NCI-H1436 (cell line): ENCODE measurements around the gene FHAD1.

ENCODE experiments used
- DNase-seq: peaks from one replicate; lab custom pipeline; 2025; lab: John Stamatoyannopoulos, UW

FHAD1 gene

DNA sequence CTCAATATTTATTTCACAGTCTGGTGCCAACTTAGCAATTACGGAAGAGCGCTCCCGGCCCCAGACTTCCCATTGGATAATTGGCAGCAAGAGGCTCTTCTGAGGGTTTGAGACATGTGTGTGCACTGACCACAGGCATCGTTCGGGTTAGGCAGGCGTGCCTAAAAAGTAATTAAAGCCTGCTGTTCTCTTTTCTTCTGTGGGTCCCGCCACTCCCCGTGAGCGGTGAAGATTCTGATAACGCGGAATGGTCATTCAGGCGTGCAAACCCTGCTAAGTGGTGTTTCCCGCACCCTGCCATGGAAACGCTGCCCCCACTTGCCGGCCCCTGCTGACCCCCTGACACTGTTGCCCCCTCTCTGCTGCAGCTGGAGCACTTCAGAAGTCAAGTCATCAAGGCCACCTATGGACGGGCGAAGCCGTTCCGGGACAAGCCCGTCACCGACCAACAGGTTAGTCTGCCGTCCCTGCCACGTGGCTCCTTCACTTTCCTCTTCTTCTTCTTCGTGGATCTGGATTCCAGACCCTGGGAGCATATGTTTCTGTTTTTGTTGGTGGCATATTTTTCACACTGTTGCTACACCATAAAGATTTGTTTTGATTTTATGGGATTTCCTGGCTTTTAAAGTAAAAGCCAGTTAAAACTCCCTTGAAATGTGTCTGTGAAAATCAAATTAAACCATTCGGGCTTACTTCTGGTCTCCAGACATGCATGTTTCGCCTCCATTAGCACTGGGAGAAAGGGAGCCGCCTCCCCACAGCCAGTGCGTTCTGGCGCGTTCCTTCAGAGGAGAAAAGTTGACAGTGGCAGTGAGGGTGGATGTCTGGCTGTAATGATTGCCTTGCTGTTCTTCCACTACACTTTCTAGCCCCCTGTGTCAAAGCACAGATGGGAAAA lies 79.9 kb downstream of the FHAD1 start:
- no peak for DNase-seq

DNA sequence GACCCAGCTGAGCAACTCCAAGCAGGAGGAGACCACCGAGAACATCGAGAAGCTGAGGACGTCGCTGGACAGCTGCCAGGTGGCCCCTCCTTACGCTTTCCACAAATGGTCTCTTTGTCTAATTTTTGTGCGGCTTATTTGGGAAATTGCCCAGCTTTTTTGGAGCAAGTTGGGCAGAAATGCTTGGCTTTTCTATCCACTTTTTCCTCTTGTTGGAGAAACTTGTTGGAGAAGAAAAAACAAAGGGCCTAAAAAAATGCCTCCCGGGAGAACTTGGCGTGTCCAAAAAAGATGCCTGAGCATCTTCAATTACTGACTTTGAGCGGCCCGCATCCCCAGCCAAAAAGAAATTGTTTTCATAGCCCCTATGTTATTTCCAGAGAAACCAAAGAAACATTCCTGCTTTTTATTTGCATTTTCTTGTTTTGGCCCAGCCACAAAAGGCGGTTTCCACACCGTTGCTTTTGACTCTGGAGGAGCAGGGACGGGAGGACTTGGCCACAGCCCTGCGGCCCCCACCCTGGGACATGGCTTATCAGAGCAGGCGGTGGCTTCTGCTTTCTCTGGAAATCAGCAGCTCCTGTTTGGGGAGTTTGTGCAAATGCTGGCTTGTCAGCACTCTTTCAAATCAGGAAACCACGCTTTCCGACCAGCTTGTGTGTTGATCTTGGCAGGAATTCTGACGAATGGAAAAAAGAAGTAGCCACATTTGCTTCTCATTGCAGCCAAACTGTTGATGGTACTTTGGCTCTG lies 81.5 kb downstream of the FHAD1 start:
- DNase-seq = no peak

DNA sequence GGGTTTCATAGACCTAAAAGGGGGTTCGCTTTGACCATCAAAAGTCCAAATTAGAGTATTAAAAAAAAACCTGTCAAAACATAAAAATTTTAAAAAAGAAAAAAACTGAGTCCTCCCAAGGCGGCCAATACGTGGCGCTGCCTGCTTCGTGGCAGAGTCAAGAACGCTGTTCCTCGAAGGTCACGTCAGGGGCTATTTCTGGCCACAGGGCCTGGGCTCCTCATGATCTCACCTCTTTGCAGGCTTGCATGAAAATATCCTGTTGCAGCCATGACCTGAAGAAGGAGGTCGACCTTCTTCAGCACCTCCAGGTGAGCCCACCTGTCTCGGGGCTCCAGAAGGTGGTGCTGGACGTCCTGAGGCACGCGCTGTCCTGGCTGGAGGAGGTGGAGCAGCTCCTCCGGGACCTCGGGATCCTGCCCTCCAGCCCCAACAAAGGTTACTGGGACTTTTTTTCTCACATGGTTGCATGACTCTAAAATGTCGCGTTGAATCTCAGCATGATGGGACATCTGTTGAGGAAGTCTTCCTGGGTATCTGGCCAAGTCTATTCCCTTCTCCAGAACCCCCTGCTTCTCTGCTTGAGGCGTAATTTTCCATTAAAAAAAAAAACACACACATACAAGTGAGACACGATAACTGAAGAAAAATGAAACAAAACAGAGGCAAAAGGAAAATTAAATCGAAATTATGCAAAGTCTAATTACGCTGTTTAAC lies 82.2 kb downstream of the FHAD1 start:
- DNase-seq = no peak

DNA sequence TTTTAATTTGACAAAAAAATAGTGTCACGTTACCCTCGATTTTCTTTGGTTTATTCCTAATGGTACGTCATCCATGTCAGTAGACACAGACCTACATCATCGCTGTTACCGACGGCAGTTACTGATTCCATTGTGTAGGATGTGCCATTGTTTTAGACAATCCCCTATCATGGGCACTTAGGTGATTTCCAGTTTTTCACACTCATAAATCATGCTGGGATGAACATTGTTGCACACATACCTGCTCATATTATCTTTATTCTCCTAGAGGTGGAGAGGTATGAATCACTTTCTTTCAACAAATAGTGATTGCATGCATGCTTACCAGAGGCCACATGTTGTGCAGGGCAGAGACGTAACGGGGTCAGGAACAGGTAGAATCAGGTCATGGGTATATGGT lies 83.0 kb downstream of the FHAD1 start:
- DNase-seq = no peak

DNA sequence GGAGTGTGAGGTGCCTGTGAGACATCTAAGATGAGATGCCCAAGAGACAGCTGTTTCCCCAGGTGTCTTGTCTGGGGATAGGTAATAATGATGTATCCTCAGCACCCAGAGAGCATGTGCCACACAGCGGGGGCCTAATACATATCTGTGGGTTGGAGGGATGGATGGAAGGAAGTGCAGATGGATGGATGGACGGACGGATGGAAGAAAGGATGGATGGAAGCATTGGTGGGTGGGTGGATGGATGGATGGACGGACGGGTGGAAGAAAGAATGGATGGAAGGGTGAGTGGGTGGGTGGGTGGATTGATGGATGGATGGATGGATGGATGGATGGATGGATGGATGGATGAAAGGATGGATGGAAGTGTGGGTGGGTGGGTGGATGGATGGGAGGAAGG lies 84.2 kb downstream of the FHAD1 start:
- DNase-seq = no peak

DNA sequence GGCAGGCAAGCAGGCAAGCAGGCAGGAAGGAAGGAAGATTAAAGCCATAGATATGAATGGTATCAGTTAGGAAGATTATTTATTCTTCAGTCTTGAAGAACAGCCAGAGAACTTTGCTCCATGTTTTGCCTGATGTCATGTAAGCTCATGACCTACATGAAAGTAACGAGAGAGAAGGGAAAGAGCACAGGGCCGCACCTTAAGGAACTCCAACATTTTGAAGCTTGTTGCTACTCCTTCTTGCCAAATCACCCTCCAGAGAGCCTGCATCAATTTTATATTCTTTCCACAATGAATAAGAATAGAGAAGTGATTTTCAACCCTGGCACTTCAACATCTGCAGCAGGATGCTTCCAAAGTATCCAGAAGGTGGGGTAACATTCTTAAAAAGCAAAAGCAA lies 84.7 kb downstream of the FHAD1 start:
- no peak for DNase-seq

DNA sequence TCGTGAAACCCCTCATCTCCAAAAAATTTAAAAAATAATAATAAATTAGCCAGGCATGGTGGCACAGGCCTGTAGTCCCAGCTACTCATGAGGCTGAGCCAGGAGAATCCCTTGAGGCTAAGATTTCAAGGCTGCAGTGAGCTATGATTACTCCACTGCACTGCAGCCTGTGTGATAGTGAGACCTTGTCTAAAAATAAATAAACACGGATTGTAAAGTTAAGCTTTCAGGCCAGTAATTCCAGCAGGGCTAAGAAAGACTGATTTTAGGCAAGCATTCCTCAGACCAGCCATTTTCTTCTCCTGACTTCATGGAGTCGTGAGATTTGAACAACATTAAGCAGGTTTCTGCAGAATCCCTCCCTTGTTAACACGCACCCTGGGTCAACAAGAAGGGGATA lies 85.5 kb downstream of the FHAD1 start:
- no peak for DNase-seq

DNA sequence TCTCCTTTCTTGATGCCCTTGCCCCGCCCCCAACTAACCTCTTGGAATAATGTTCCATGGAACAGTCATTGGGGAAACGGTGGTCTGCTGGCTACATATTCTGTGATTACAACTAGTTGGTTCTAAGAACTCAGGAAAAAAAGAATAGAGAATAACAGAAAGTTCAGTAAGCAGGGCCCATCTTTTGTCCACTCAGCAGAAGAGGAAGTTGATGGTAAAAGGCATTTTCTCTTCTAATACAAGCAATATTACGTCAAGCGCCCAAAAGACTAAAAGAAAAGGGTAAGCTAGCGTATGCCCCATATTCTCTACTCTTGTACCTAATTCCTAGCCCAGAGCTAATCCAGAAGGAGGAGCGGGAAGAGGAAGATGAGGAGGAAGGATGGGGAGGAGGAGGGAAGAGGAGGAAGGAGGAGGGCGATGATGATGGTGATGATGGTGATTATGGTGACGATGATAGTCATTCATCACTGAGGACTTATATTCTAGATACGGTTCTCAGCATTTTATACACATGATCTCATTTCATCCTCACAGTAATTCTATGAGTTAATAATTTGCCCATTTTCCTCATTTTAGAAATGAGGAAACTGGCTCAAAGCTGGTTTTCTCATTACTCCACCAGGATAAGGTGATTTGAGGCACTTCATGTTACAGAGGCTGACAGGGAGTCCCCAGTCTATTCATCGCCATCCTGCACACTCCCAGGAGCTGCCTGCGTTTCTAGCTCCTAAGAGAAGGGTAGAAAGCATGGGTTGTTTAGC lies 86.1 kb downstream of the FHAD1 start:
- DNase-seq = no peak

DNA sequence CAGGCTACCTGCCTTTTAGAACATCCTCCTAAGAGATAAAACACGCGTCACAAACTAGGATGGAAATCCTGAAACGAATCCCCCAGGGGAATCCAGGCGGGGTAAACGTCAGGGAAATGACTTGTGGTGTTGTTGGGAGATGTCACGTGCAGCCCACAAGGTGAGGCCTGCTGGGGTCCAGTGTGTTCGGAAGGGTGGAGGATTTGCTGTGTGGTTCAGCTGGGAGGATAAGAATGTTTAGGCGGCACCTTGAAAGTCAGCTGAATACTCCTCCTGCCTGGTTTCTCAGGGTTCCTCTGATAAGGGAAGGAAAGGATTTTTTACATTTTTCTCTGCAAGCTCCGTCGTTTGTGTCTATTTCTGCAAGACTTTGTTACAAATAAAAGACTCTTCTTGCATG lies 88.0 kb downstream of the FHAD1 start:
- DNase-seq = no peak

DNA sequence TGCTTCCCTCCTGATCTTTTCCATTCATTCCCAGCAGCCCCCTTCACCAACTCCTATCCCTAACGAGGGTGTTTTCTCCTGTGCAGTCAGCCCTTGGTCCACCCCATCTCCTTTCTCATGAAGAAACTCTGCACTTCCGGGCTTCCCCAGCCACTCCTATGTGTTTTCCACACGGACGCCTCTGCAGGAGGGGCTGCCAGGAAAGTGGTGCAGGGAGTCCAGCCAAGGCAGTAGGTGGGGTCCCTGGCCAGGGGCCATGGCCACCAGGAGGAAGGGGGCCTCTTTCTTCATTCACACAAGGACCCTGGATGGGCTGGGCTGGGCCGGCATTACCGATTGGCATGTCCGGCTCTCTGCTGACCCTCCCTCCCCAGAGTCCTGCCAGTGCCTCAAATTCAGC lies 89.8 kb downstream of the FHAD1 start:
- no peak for DNase-seq

DNA sequence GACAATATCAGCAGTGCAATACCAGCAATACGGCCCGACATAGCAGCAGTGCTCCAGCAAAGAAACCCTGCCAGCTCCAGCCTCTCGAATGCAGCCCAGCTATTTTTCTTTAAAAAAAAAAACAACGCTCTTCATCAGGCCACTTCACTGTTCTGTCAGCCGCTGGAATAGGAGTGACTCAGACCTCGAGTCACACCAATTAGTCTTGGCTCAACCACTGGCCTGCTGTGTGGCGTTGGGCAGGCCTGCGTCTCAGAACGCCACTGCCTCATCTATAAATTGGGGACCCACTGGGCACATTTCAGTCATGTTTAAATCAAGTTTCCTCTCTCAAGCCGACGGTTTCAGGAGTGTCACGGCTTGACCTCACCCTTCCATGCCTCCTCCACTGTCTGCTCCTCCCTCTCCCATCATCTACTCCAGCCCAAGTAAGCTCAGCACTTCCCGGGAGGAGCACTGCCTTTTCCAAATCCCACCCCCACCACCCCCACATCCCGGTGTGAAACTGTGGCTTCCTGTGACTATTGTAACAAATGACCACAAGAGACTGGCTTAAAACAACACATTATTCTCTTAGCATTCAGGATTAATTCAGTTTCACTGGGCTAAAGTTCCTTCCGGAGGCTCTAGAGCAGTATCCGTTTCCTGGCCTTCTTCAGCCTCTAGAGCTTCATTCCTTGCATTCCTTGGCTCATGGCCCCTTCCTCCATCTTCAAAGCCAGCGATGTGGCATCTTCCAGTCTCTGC lies 90.8 kb downstream of the FHAD1 start:
- no peak for DNase-seq

DNA sequence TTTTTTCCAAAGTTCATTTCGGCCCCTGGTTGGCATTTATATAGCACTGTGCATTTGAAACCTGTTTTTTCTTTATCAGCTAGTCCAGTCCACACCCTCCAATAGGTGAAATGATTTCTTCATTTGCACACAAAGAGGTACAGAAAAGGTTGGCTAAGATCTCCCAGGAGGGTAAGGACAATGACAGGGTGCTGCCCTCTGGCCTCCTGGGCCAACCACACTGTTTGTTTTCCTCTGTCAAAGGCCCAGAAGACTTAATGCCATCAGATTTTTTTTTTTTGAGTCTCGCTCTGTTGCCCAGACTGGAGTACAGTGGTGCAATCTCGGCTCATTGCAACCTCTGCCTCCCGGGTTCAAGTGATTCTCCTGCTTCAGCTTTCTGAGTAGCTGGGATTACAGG lies 92.5 kb downstream of the FHAD1 start:
- no peak for DNase-seq

DNA sequence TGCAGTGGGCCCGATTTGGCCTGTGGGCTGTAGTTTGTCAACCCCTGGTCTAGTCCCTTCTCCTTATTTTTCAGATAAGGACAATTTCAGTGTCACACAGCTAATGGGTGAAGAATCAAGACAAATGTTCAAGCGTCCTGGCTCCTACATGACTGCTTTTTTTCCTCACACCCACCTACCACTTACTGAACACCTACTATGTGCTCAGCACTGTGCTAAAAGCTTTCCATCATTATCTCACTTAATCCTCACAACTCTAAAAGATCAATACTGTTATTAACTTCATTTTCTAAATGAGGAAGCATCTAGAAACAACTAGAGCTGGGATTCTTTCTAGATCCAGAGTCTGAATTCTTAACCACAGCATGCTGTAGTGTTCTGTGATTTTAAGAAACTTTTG lies 94.2 kb downstream of the FHAD1 start:
- no peak for DNase-seq

DNA sequence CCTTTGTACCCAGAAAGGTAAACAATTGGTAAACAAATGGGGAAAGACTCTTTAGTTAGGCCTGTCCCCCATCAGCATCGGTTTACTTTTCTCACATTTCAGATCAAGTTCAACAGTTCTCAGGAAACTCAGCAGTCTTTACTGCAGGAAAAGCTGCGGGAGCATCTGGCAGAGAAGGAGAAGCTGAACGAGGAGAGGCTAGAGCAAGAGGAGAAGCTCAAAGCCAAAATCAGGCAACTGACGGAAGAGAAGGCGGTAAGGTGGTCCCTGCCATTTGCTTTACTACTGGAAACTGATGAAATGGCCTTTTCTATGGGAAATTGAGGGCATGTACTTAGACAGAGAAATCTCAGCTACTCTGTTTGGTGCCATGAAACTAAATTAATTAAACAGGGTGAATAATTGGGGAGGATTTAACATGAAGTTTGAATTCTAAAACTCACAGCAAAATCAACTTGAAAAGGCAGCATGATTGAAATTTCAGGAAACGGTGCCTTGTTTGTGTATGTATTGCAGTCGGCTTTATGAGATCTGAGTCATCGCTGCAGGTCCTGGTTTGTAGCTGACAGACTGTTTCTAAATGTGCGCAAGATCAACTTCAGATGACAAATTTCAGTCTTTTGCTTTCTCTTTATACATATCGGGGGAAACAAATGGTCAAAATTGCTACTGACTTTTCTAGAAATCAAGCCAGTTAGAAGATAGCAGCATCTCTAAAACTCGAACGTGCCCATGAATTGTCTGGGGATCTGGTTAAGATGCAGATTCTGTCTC lies 94.8 kb downstream of the FHAD1 start:
- no peak for DNase-seq

DNA sequence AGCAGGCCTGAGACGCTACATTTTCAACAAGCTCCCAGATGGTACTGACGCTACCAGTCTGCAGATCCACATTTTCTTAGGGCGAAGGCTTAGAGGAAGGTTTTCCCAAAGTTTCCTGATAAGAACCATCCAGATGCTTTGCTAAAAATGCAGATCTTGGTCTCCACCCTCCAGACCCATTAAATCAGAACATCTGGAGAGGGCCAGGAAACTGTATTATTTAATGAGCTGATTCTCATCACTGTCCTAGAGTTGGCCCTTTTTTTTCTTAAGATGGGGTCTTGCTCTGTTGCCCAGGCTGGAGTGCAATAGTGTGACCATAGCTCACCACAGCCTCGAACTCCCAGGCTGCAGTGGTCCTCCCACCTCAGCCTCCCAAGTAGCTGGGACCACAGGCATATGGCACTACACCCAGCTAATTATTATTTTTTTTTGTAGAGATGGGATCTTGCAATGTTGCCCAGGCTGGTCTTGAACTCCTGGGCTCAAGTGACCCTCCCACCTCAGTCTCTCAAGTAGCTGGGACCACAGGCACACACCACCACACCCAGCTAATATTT lies 95.5 kb downstream of the FHAD1 start:
- no peak for DNase-seq

DNA sequence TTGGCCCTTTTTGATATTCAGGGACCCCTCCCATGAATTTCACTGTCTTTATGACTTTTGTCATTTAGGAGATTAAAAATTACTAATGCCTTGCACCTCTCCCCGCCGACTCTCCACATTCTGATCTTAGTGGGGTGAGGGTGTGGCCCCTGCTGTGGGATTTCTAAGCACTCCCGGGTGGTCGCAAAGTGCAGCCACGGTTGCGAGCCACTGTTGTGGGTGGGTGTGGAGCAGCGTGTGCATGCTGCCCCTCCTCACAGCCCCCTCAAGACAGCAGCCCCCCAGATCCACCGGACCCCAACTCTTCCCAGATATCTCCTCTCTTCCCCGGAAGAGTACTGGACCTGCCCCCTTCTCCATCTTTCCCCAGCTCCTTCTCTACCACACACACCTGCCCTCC lies 96.1 kb downstream of the FHAD1 start:
- no peak for DNase-seq

DNA sequence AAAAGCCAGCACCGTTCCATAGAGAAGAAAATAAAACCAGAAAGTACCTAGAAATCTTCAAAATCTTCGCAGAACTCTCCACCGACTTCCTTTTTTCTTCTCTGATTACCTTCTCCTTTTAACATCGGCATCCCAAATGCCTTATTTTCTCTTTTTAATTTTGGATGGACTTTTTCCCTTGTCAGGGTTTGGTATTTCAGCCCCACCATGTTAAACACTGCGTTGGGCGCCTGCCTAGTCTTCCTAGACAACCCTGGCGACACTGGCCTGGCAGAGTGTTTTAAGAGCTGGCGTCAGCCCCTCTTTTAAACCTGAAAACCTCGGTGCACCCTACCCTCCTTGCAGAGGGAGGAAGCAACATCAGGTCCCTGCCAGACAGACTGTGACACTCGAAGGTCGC lies 96.7 kb downstream of the FHAD1 start:
- no peak for DNase-seq

DNA sequence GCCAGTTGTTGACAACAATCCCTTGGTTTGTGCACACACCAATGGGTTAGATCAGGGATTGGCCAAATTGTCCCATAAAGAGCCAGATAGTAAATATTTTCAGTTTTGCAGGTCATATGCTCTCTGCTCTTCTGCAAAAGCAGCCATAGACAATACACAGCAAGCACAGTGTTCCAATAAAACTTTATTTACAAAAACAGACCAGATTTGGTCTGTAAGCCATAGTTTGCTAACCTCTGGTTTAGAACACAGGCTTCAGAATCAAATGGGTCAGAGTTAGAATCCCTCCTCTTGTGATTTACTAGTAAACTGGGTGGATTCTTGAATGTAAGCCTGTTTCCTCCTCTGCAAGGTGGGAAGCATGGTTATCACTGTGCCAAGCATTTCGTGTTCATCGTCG lies 97.4 kb downstream of the FHAD1 start:
- DNase-seq = no peak

DNA sequence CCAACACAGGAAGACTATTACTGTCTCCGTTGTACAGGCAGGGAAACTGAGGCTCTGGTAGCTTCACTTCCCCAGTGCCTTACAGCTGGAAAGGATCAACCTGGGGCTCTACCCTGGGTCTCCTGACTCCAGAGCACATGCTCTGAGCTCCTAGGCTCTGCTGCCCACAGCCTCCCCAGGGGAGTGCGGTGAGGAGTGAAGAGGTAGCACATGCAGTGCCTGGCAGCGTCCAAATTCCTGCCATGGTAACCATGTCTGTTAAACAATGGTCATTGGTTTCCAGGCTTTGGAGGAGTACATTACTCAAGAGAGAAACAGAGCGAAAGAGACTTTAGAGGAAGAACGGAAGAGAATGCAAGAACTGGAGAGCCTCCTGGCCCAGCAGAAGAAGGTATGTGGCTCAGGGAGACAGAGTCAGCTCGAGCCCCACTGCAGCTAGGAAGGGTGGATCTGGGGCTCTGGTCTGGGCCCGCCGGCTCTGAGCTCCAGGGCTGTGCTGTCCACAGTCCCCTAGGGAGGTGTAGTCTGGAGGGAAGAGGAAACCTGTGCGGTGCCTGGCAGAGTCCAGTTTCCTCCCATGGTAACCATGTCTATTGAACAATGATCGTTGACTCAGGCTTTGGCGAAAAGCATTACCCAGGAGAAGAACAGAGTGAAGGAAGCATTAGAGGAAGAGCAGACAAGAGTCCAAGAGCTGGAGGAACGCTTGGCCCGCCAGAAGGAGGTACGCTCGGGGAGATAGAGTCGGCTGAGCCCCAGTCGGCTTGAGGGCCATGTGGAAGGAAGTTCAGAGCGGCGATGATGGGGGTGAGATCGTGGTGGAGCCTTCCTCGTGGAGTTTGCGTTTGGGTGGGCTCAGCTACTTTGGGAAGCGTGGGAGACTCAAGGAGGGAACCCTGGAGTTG lies 98.0 kb downstream of the FHAD1 start:
- DNase-seq = no peak
